Peyer's patch (tissue), 4 donors: Measurements from ENCODE around the gene MRPS31.

Experiments
- POLR2A ChIP-seq, 2 donors: fragments of 450-650 bp; IDR thresholded peaks; one replicate each; pipeline ENCODE4 v1.5.1; 2017; ENCODE audit warnings: antibody characterized with exemption in 2 of 2, mild to moderate bottlenecking in 2 of 2, moderate library complexity in 2 of 2
- TF ChIP-seq, protein P1 (sequence below), 6 experiments: fragments of 450-650 bp in 4 of 6; fragments of 200-600 bp in 2 of 6; sonication (generic) in 1 of 6; IDR thresholded peaks; one replicate each; pipeline ENCODE4 v1.5.1; 2017 to 2019; ENCODE audit warnings: antibody characterized with exemption in 6 of 6, mild to moderate bottlenecking in 3 of 6, moderate library complexity in 1 of 6

DNA sequence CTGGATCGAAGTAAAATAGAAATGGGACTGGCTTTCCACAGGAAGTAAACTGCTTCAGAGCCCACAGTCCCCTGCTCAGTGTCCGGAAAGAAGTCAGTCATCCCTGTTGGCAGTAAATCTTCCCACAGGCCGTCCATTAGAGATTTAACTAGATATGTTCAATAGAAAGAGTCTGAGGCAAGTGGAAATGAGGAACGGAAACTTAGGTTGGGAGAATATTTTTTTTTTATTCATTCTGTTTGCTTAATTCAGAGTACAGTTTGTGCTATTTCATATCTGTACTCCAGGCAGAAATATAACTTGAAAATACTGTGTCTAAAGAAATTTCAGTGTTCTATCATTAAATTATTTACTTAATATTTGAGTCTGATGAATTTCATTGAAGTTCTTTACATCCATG is 41.1 kb upstream of the MRPS31 start:
- TF ChIP-seq, protein P1, sequence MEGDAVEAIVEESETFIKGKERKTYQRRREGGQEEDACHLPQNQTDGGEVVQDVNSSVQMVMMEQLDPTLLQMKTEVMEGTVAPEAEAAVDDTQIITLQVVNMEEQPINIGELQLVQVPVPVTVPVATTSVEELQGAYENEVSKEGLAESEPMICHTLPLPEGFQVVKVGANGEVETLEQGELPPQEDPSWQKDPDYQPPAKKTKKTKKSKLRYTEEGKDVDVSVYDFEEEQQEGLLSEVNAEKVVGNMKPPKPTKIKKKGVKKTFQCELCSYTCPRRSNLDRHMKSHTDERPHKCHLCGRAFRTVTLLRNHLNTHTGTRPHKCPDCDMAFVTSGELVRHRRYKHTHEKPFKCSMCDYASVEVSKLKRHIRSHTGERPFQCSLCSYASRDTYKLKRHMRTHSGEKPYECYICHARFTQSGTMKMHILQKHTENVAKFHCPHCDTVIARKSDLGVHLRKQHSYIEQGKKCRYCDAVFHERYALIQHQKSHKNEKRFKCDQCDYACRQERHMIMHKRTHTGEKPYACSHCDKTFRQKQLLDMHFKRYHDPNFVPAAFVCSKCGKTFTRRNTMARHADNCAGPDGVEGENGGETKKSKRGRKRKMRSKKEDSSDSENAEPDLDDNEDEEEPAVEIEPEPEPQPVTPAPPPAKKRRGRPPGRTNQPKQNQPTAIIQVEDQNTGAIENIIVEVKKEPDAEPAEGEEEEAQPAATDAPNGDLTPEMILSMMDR (IDR thresholded peaks at IDR 0.05): no peak
- TF ChIP-seq POLR2A (IDR thresholded peaks at IDR 0.05): no peak
